ENCODE data around the gene SP6.

Gene SP6

GRCh38 chr17:47831003-47831933 lies 19.7 kb downstream of the SP6 start, which contains the start of the genes LRRC46 and MRPL10:
Gene LRRC46, plus strand, starts transcription at chr17:47831670. Its CDS starts 320 bp downstream, at chr17:47831990.
Gene MRPL10, minus strand, starts transcription at chr17:47831541. Its CDS starts 30 bp downstream, at chr17:47831511.
- DNase-seq, result peak; percentile 91 to 94

DNA sequence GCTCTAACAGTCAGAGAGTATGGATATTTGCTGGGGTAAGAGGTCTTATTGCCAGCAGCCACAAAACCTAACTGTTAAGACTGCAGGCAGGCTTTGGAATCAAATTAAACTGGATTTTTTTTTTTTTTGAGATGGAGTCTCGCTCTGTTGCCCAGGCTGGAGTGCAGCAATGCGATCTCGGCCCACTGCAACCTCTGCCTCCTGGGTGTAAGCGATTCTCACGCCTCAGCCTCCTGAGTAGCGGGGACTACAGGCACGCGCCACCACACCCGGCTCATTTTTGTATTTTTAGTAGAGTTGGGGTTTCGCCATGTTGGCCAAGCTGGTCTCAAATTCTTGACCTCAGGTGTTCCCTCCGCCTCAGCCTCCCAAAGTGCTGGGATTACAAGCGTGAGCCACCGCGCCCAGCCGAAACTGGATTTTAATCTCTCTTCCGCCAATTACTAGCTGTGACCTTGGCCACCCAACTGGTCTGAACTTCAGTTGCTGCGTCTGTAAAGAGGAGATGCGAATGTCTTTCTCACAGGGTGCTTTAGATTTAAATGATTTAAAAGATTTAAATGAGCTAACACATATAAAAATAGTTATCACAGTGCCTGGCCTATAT lies 20.5 kb downstream of the SP6 start:
- no peak for DNase-seq

DNA sequence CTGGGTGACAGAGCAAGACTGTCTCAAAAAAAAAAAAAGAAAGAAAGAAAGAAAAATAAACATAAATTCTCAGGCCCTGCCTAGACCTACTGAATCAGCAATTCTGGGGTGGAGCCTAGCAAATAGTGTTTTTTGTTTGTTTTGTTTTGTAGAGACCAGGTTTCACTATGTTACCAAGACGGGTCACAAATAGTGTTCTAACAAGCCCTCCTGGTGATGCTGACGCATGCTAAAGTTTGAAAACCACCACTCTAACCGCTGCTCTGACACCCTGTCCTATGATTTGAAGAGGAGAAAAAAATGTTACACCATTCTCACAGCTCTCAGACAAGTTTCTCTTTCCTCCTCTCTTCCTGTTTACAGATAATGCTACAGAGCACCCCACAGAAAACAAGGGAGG lies 21.1 kb downstream of the SP6 start:
- peak; percentile 80 to 92 for DNase-seq

- DNase-seq, result no peak
Measured at GRCh38 chr17:47823519-47823918, 27.4 kb downstream of the SP6 start.

GRCh38 chr17:47822785-47823184 lies 28.2 kb downstream of the SP6 start:
- no peak for DNase-seq

DNA sequence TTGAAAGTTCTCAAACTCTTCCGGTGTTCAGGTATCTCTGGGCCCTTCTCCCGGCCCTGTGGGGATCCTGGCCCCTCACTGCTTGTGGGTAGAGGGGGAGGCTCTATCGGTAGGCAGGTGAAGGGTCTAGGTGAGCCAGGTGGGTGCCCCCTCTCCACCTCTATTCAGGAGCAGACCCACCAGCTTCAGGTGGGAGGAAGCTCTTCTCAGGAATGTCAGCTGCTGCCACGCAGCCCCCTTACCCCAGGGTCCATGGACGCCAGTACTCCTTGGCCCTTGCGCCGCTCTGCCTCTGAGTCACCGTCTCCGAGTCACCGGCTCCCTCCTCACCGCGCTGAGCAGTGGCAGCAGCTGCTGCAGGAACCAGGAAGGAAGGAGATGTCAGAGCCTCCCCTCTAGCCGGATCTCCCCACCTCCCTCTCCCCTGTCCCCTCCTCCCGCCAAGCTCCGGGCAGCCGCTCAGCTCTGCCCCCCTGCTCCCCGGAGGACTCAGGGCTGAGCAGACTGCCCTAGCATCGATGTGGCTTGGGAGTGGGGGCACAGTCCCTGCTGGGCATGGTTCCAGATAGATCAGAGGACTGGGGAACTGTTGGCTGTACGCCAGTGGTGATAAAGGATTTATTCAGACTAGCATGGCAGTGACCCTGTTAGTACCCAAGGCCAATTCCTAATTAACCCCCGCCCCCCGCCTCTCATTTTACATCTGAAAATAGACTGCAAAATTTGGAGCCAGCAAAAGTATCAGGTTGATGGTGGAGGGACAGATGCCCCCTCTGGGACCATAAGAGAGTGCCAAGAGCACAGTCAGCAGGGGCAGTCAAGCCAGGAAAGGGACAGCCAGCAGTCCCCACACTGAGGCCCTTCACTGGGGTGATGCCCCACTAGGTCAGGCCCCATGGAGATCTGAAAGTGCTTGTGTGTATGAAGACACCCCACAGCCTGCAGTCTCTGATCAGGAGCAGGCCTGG lies 29.3 kb downstream of the SP6 start, which contains the start of gene OSBPL7:
OSBPL7 (minus strand) TSS at position 371 of the 968 bp plus-strand sequence. CDS start 1,516 bp downstream, outside the sequence.
- peak; percentile 81 to 87 for DNase-seq

GRCh38 chr17:47821031-47821423 lies 29.9 kb downstream of the SP6 start:
- DNase-seq, result no peak

GRCh38 chr17:47820033-47820789 lies 30.8 kb downstream of the SP6 start:
- DNase-seq, result no peak

GRCh38 chr17:47819475-47819874 lies 31.5 kb downstream of the SP6 start:
- no peak for DNase-seq

DNA sequence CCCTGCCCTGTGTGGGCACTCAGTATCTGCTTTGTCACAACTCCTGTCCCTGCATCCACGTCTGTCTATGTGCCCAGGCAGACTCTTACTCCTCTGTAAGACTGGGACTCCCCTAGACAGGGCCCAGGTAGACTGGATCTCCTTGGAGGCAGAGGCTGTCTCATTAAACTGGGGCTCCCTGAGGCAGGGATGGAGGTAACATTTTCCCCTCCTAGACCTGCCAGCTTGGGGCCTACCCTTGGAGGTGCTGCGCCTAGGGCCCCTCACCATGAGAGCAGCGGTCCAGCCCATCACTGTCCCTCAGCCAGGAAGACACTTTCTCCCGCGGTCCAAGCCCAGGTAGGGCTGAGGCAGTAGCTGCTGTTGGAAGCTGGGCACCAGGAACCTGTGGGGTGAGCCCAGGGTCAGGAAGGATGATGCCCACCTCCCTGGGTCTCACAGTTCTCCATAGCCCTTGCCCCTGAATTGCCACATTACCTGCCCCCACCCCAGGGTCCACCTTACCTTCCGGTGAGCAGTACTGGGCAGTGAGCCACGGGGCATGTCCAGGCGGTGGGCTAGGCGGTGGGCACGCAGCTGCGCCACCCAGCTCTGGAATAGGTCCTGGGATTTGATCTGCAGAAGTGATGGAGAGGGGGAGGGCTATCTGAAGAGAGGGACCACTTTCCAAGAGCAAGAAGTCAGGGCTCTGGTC lies 32.8 kb downstream of the SP6 start:
- no peak for DNase-seq

DNA sequence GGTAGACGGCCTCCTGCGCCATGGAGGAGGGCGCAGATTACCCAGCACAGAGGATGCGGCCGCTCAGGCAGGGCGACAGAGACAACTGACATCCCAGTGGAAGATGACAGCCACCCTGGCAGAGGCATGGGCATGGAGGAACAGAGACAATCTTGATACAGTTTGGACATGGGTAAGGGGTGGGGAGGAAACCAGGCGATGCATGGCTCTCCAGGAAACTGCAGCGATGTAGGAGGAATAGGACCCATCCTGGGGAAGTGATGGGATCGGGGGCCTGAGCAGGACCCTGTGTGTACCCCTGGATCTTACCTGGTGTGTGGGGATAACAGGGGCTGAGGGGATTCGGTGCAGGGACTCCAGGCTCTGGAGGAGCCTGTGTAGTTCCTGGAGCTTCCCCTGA lies 34.0 kb downstream of the SP6 start:
- DNase-seq, result no peak

DNA sequence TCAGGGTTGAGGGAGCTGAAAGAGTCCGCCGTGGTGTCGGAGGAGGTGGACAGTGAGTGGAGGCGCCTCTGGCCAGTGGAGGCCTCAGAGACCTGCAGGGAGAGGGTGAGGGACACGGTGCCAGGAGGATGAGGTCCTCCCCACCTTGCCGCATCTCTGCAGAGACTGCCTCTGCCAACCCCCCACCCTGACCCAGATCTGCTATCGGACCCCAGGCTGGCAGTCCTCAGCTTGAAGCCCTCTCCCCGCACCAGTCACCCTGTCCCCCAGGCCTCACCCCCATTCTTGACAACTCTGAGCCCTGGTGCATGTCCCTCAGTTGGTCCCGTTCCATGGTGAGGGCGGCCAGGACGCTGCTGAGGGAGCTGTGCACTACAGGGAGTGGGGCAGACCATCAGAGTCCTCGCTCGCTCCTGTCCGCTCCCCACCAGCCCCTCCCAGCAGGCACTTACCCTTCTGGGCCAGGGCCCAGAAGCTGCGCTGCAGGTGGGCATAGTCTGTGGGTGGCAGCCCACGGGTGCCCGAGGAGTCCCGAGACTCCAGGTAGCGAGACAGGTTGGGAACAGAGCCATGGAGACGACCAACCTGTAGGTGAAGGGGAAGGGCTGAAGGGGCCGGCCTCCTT lies 34.7 kb downstream of the SP6 start:
- DNase-seq, result no peak

DNA sequence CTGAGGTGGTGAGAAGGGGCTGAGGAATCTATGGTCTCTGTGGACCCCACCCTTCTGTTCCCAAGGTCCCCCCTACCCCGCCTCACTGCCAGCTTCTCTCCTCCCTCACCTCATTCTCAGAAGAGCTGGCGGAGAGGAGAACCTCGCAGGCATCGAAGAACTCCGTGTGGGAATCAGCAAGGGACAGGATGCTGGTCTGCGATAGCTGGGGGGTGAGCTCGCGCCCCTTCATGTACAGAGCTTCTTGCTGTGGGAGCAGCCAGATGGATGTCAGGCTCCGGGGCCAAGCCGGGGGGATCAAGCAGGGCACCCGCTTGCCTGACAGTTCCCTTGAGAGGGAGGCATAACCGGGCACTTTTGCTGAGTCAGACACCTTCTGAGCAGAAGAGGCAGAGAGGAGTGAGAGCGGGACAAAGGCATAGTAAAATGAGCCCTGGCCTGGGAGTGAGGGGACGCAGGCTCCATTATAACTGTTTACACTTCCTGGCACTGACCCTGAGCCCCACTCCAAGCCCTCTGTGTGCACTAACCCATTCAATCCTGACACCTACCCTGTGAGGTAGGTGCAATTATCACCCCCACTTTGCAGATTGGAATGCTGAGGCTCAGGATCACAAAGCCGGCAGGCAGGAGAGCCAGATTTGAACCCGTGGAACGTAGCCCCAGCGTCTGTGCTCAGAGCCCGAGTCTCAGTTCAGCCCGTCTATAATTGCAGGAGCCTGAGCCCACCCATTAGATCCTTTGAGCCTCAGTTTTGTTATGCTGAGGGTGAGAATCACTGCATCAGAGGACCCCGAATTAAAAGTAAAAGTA lies 35.7 kb downstream of the SP6 start:
- DNase-seq, result no peak

DNA sequence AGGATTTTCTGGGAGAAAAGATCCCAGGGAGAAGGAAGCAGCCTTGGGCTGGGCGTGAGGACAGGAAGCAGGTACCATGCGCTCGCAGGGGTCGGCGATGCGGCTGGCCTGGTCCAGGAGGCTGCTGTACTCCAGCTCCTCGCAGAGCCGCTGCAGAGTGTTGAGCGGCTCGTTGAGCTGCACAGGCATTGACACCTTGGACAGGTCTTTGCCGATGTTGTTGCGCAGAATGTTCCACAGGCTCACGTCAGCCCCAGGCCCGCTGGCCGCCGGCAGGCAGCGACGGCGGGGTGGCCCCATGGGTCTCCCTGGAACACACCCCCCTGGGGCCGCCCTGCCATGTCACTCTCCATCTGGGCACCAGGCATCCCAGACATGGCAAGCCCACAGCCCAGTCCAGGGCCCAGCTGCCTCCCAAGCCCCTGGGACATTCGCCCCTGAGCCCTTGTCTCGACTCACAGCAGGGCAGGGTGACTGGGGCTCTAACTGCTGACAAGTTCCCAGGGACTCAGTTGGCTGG lies 37.4 kb downstream of the SP6 start:
- no peak for DNase-seq

GRCh38 chr17:47813077-47813476 lies 37.9 kb downstream of the SP6 start:
- DNase-seq, result no peak

GRCh38 chr17:47812146-47812920 lies 38.6 kb downstream of the SP6 start:
- DNase-seq, result no peak

DNA sequence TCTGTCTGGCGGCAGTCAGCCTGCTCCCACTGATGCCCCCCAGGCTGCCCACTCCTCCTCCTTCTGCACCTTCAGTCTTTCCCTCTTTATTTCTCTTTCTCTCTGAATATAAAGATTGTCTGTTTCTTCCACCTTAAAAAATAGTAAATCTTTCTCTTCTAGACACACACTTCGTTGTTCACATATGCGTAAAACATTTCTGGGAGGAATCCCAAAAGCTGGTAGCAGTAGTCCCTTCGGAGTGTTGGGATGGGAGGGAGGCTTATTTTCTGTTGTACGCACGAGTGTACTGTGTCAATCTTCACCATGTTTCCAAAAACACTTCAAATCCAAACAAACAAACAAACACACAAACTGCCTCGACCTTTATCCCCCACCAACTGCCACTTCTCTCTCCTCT lies 39.3 kb downstream of the SP6 start:
- DNase-seq, result no peak

- DNase-seq, result no peak
Measured at GRCh38 chr17:47810901-47811635, 39.9 kb downstream of the SP6 start.
